Activated naive CD8-positive, alpha-beta T cell treated with anti-CD3 and anti-CD28 coated beads, Interleukin-2, amount 10 ng/mL, durations not matched to agents 7 days and 5 days (primary cell): ENCODE measurements around the gene PTDSS2. TPM values are rescaled to one million over a fixed set of nuclear protein-coding genes. Genes with fewer than 3 reads are reported as not detected.

Experiments used
- ATAC-seq: fragments of 150-1000 bp; cut with Tn5 transposase; one replicate; pipeline ENCODE4 v1.10.0; 2021; ENCODE audit warnings: low read depth, moderate library complexity
- POLR2A ChIA-PET: fragments of 350-600 bp; sonication (Branson Sonifier 250); formaldehyde crosslinking; loops from one replicate; lab custom pipeline; 2021; ENCODE audit warnings: antibody characterized with exemption; lab: Charles Lee
- DNase-seq: peaks from one replicate; pipeline ENCODE4 v3.0.0; 2021
- H3K27ac Mint-ChIP-seq: one replicate; pipeline ENCODE4 v1.8.0; 2022; ENCODE audit warnings: mild to moderate bottlenecking, mixed read lengths
- H3K27me3 Mint-ChIP-seq: one replicate; pipeline ENCODE4 v1.8.0; 2022; ENCODE audit warnings: mild to moderate bottlenecking, moderate library complexity, mixed read lengths
- H3K36me3 Mint-ChIP-seq: one replicate; pipeline ENCODE4 v1.8.0; 2021; ENCODE audit warnings: mild to moderate bottlenecking, mixed read lengths
- H3K4me1 Mint-ChIP-seq: one replicate; pipeline ENCODE4 v1.8.0; 2021; ENCODE audit warnings: mixed read lengths
- H3K4me3 Mint-ChIP-seq: one replicate; pipeline ENCODE4 v1.8.0; 2022; ENCODE audit warnings: mild to moderate bottlenecking, moderate library complexity, mixed read lengths
- H3K9me3 Mint-ChIP-seq: one replicate; pipeline ENCODE4 v1.8.0; 2021; ENCODE audit warnings: mixed read lengths
- total RNA-seq, 2 experiments: library from RNA; stranded (reverse); gene quantifications; one replicate each; pipeline ENCODE4 v1.2.3, GENCODE V29; 2021

Gene PTDSS2
- total RNA-seq, 2 experiments from 2014 or later = 27.6 to 27.8 TPM

- Mint-ChIP-seq H3K4me3 (no peak overlapping the region), H3K27ac (no peak overlapping the region), H3K4me1 (peaks cover 7% of the 10 kb centered on the region), H3K36me3 (no peaks in the 10 kb centered on the region), H3K9me3 (no peaks in the 10 kb centered on the region), H3K27me3 (no peaks in the 10 kb centered on the region)
- no peak for ATAC-seq
- POLR2A ChIA-PET = no interaction called here
- no peak for DNase-seq
Measured at GRCh38 chr11:539971-540481, 89.9 kb downstream of the PTDSS2 start.

Other genes starting within 250 kb of the PTDSS2 start
- gene BET1L, start 242.9 kb upstream of the PTDSS2 start, total RNA-seq = 10 to 100 TPM; 56.9 to 61.9 TPM
- gene RIC8A, start 242.6 kb upstream of the PTDSS2 start, total RNA-seq = 100 to 1,000 TPM; 102 to 111 TPM
- 10 to 100 TPM; 24.3 to 25.2 TPM for gene SIRT3, start 213.9 kb upstream of the PTDSS2 start, total RNA-seq
- 100 to 1,000 TPM; 130 to 131 TPM for gene PSMD13, start 213.3 kb upstream of the PTDSS2 start, total RNA-seq
- 10 to 100 TPM; 32.1 to 34.0 TPM for gene NLRP6, start 171.9 kb upstream of the PTDSS2 start, total RNA-seq
- gene PGGHG, start 161.2 kb upstream of the PTDSS2 start, total RNA-seq = 100 to 1,000 TPM; 641 to 664 TPM
- gene IFITM5, start 150.8 kb upstream of the PTDSS2 start, total RNA-seq = not detected
- gene IFITM2, start 142.5 kb upstream of the PTDSS2 start, total RNA-seq = 1,000 to 10,000 TPM; 1,890 to 1,949 TPM
- gene IFITM1, start 136.2 kb upstream of the PTDSS2 start, total RNA-seq = 1,000 to 10,000 TPM; 1,182 to 1,374 TPM
- 100 to 1,000 TPM; 258 to 267 TPM for gene IFITM3, start 129.4 kb upstream of the PTDSS2 start, total RNA-seq
- 1 to 10 TPM; 1.1 TPM for gene B4GALNT4, start 80.8 kb upstream of the PTDSS2 start, total RNA-seq
- gene PKP3, start 56.1 kb upstream of the PTDSS2 start, total RNA-seq = under 1 TPM; 0.30 to 0.45 TPM
- 100 to 1,000 TPM; 273 to 276 TPM for gene SIGIRR, start 35.3 kb upstream of the PTDSS2 start, total RNA-seq
- 100 to 1,000 TPM; 115 to 122 TPM for gene ANO9, start 8.3 kb upstream of the PTDSS2 start, total RNA-seq
- 10 to 100 TPM; 88.9 to 93.2 TPM for gene RNH1, start 57.0 kb downstream of the PTDSS2 start, total RNA-seq
- 10 to 100 TPM; 47.6 to 49.9 TPM for gene HRAS, start 85.3 kb downstream of the PTDSS2 start, total RNA-seq
- gene LRRC56, start 87.2 kb downstream of the PTDSS2 start, total RNA-seq = 1 to 10 TPM; 4.3 to 4.7 TPM
- gene LMNTD2, start 110.5 kb downstream of the PTDSS2 start, total RNA-seq = 1 to 10 TPM; 2.5 to 2.7 TPM
- gene RASSF7, start 110.7 kb downstream of the PTDSS2 start, total RNA-seq = 10 to 100 TPM; 36.5 to 41.0 TPM
- gene PHRF1, start 126.2 kb downstream of the PTDSS2 start, total RNA-seq = 10 to 100 TPM; 55.4 to 58.9 TPM
- gene IRF7, start 165.7 kb downstream of the PTDSS2 start, total RNA-seq = 100 to 1,000 TPM; 160 to 165 TPM
- not detected for gene CDHR5, start 174.7 kb downstream of the PTDSS2 start, total RNA-seq
- gene SCT, start 176.9 kb downstream of the PTDSS2 start, total RNA-seq = not detected
- under 1 TPM; 0.51 to 0.72 TPM for gene DRD4, start 187.0 kb downstream of the PTDSS2 start, total RNA-seq
- gene DEAF1, start 244.9 kb downstream of the PTDSS2 start, total RNA-seq = 10 to 100 TPM; 33.1 to 36.0 TPM
- 10 to 100 TPM; 38.9 to 39.7 TPM for gene TMEM80, start 245.5 kb downstream of the PTDSS2 start, total RNA-seq